SU-DHL-6 (cell line): ENCODE measurements around the gene SCN3A.
A peak's percentile ranks its signal among the peaks of the same experiment; 100 is the strongest.

Experiments
- H2AFZ ChIP-seq: fragments of 200-600 bp; sonication (generic); 2 replicates; pipeline ENCODE4 v1.6.1; 2014; ENCODE audit warnings: low read depth, mild to moderate bottlenecking, moderate library complexity, mixed read lengths, antibody characterized with exemption, low read length; ENCODE audit not compliant: severe bottlenecking
- H3F3A ChIP-seq: fragments of 200-600 bp; shearing (Covaris generic); 2 replicates; pipeline ENCODE4 v1.6.0; 2016; ENCODE audit warnings: antibody characterized with exemption, mild to moderate bottlenecking; ENCODE audit not compliant: insufficient read depth
- H3K27ac ChIP-seq: fragments of 200-600 bp; sonication (generic); 2 replicates; pipeline ENCODE4 v1.5.1; 2016; ENCODE audit warnings: low read depth, mild to moderate bottlenecking, low read length, moderate library complexity, mixed read lengths
- H3K27me3 ChIP-seq: fragments of 200-600 bp; sonication (generic), shearing (Covaris generic); 2 replicates; pipeline ENCODE4 v1.6.0; 2014; ENCODE audit warnings: mild to moderate bottlenecking, low read length
- H3K36me3 ChIP-seq: fragments of 200-600 bp; sonication (generic); 2 replicates; pipeline ENCODE4 v1.6.1; 2014; ENCODE audit warnings: mild to moderate bottlenecking, low read length, mixed read lengths
- H3K4me2 ChIP-seq: fragments of 300-600, 200-600 bp; shearing (Covaris generic), sonication (generic); 2 replicates; pipeline ENCODE4 v1.6.0; 2014; ENCODE audit warnings: low read length, low read depth, mild to moderate bottlenecking; ENCODE audit not compliant: poor library complexity, severe bottlenecking
- H3K4me3 ChIP-seq: fragments of 200-600 bp; sonication (generic); 2 replicates; pipeline ENCODE4 v1.5.1; 2014; ENCODE audit warnings: antibody characterized with exemption, low read length, mild to moderate bottlenecking, mixed read lengths; ENCODE audit not compliant: insufficient read depth, poor library complexity, severe bottlenecking
- H3K79me2 ChIP-seq: fragments of 200-600 bp; sonication (generic); 2 replicates; pipeline ENCODE4 v1.6.1; 2014; ENCODE audit warnings: mild to moderate bottlenecking, low read length, moderate library complexity; ENCODE audit not compliant: insufficient read depth
- H3K9ac ChIP-seq: fragments of 200-600 bp; sonication (generic); 2 replicates; pipeline ENCODE4 v1.7.0; 2014; ENCODE audit warnings: mild to moderate bottlenecking, low read length
- H3K9me2 ChIP-seq: fragments of 200-600 bp; sonication (generic); replicated peaks from 2 replicates; pipeline ENCODE4 v1.6.1; 2014; ENCODE audit warnings: low read length; ENCODE audit not compliant: insufficient read depth
- H3K9me3 ChIP-seq: fragments of 200-600 bp; sonication (generic); 2 replicates; pipeline ENCODE4 v1.6.1; 2014; ENCODE audit warnings: low read length, mixed read lengths; ENCODE audit not compliant: insufficient read depth
- H4K20me1 ChIP-seq: fragments of 200-600 bp; sonication (generic); 2 replicates; pipeline ENCODE4 v1.6.1; 2014; ENCODE audit warnings: low read depth, mild to moderate bottlenecking, antibody characterized with exemption, low read length, moderate library complexity, mixed read lengths
- EZH2phosphoT487 ChIP-seq: fragments of 200-600 bp; sonication (generic), shearing (Covaris generic); conservative IDR thresholded peaks from 2 replicates; pipeline ENCODE4 v1.6.1; 2018; ENCODE audit warnings: mild to moderate bottlenecking, antibody characterized with exemption, low read length, moderate library complexity, mixed read lengths
- TF ChIP-seq, protein P1 (sequence below): fragments of 200-600 bp; sonication (generic); IDR thresholded peaks from one replicate; pipeline ENCODE4 v1.5.1; 2017; ENCODE audit warnings: antibody characterized with exemption, mild to moderate bottlenecking, low read length, moderate library complexity; ENCODE audit not compliant: insufficient read depth, poor library complexity, severe bottlenecking

Gene SCN3A

DNA sequence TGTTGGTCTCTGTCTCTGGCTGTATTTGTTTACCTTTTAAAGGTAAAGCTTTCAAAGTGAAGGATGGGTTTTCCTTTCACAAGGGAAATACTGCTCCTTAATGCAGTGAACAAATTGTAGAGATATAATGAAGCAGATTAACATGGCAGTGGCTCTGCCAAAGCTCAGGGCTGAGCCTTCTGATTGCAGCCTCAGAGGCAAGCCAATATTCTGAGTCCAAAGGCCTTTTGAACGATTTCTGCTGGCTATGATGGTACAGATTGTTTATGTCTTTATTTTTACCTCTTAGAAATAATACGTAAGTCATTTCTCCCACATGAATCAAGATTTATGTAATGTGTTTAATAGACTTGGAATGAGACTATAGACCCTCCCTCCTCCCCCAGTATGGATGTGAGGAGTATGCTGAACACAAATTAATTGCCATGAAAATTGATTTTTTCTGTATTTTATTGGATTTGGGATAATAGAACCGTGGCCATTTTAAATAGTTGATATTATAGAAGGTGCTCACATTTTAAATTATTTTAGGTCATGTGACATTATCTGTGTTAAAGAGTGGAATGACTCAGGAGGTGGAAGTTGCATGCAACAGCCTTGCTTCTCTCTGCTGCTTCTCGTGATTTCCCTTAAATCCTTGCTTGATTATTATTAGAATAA lies 36.1 kb upstream of the SCN3A start:
- Histone ChIP-seq H2AFZ (no peak overlapping the region), H3K27ac (no peak overlapping the region), H3K4me3 (no peak overlapping the region), H3K9me3 (no peaks in the 10 kb centered on the region), H3K27me3 (no peaks in the 10 kb centered on the region), H3F3A (no peaks in the 10 kb centered on the region), H3K9me2 (no peaks in the 10 kb centered on the region), H3K4me2 (no peak overlapping the region), H3K79me2 (no peaks in the 10 kb centered on the region), H4K20me1 (0 out of 2 replicates have a peak, but pooled peaks cover 5% of the 10 kb centered on the region), H3K36me3 (no peaks in the 10 kb centered on the region), H3K9ac (no peak overlapping the region)
- no peak for TF ChIP-seq EZH2phosphoT487
- TF ChIP-seq, protein P1, sequence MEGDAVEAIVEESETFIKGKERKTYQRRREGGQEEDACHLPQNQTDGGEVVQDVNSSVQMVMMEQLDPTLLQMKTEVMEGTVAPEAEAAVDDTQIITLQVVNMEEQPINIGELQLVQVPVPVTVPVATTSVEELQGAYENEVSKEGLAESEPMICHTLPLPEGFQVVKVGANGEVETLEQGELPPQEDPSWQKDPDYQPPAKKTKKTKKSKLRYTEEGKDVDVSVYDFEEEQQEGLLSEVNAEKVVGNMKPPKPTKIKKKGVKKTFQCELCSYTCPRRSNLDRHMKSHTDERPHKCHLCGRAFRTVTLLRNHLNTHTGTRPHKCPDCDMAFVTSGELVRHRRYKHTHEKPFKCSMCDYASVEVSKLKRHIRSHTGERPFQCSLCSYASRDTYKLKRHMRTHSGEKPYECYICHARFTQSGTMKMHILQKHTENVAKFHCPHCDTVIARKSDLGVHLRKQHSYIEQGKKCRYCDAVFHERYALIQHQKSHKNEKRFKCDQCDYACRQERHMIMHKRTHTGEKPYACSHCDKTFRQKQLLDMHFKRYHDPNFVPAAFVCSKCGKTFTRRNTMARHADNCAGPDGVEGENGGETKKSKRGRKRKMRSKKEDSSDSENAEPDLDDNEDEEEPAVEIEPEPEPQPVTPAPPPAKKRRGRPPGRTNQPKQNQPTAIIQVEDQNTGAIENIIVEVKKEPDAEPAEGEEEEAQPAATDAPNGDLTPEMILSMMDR = no peak

DNA sequence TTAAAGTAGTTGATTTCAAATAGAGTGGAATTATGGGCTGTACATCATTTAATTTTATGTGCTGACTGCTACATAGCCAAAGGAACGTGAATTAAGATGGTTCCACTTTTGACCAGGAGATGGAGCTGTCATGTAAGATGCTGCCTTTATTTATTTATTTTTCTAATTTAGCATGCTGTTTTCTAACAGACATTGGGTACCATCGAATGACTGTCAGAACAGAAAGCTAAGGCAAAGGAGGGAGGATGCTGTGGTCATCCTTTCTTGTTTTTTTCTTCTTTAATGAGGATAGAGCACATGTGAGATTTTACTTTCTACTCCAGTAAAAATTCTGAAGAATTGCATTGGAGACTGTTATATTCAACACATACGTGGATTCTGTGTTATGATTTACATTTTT lies 35.4 kb upstream of the SCN3A start, which contains the start of gene SCN2A:
Gene SCN2A, plus strand, starts transcription at position 185 of the 400 bp plus-strand sequence. CDS start 56,410 bp downstream, outside the sequence.
- no peak within 1 kb of the TSS for H3K4me3 ChIP-seq
- H3F3A ChIP-seq = no peaks in the 10 kb centered on the region
- no peak within 1 kb of the TSS for H3K4me2 ChIP-seq
- no peaks in the 10 kb centered on the region for H3K9me3 ChIP-seq
- H2AFZ ChIP-seq = no peak within 1 kb of the TSS
- no peaks in the 10 kb centered on the region for H3K9me2 ChIP-seq
- TF ChIP-seq, protein P1 = peak; percentile 40
- no peak for TF ChIP-seq EZH2phosphoT487
- H3K9ac ChIP-seq = no peak within 1 kb of the TSS
- H3K36me3 ChIP-seq = no peaks in the 10 kb centered on the region
- H3K27ac ChIP-seq = no peak within 1 kb of the TSS
- H3K27me3 ChIP-seq = no peaks in the 10 kb centered on the region
- H3K79me2 ChIP-seq = no peaks in the 10 kb centered on the region
- H4K20me1 ChIP-seq = 0 out of 2 replicates have a peak, but pooled peaks cover 5% of the 10 kb centered on the region

DNA sequence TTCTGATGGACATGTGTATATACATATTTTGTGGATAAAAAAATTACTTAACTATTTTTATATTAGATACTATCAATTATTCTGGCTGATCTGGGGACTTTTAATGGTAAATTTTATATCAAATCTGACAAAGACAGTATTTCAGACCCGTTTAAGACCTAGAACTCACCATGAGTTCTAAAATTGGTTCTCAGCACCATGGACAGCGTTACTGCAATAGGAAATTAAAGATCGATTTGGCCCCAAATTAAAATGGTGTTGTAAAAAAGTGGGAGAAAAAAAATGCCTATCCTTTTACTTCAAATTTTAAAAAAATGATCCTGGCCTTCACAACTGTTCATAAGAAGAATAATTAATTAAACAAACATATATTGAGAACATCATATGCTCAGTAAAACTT lies 34.4 kb upstream of the SCN3A start:
- H3K27ac ChIP-seq = no peak overlapping the region
- no peaks in the 10 kb centered on the region for H3K9me2 ChIP-seq
- H3K9me3 ChIP-seq = no peaks in the 10 kb centered on the region
- H3K79me2 ChIP-seq = no peaks in the 10 kb centered on the region
- 0 out of 2 replicates have a peak, but pooled peaks cover 5% of the 10 kb centered on the region for H4K20me1 ChIP-seq
- no peak overlapping the region for H3K9ac ChIP-seq
- TF ChIP-seq EZH2phosphoT487 = no peak
- TF ChIP-seq, protein P1 = no peak
- H3F3A ChIP-seq = no peaks in the 10 kb centered on the region
- H3K36me3 ChIP-seq = no peaks in the 10 kb centered on the region
- H3K4me3 ChIP-seq = no peak overlapping the region
- H3K4me2 ChIP-seq = no peak overlapping the region
- H3K27me3 ChIP-seq = no peaks in the 10 kb centered on the region
- no peak overlapping the region for H2AFZ ChIP-seq
